HEK293 (cell line): ENCODE results near the gene TTC9B.

Experiments
- CTCF ChIA-PET: fragments of 350-600 bp; formaldehyde crosslinking; extraction: SDS; loops from one replicate; lab custom pipeline; 2021; ENCODE audit warnings: antibody characterized with exemption; lab: Yijun Ruan, JAX
- POLR2A ChIA-PET: fragments of 300-600 bp; formaldehyde crosslinking; extraction: SDS; loops from one replicate; lab custom pipeline; 2020; ENCODE audit warnings: antibody characterized with exemption, inconsistent platforms; lab: Yijun Ruan, JAX
- H3K27ac ChIP-seq: fragments of 200-500 bp; sonication (Bioruptor generic); 2 replicates; pipeline ENCODE4 v1.5.1; 2014; ENCODE audit warnings: low read depth, low read length, control low read depth, inconsistent platforms; ENCODE audit errors: extremely low read depth
- H3K36me3 ChIP-seq, 2 experiments: fragments of 200-500 bp in 1 of 2; sonication (Bioruptor generic) in 1 of 2; 1 replicate in 1 of 2; 2 replicates in 1 of 2; pipeline ENCODE4 v1.5.1; 2014 to 2017; ENCODE audit warnings: inconsistent platforms in 2 of 2, low read length in 2 of 2; ENCODE audit not compliant: control insufficient read depth in 2 of 2, insufficient read depth in 1 of 2
- H3K4me1 ChIP-seq: fragments of 200-500 bp; sonication (Bioruptor generic); 2 replicates; pipeline ENCODE4 v1.5.1; 2014; ENCODE audit warnings: mild to moderate bottlenecking, low read length, inconsistent platforms; ENCODE audit not compliant: control insufficient read depth, insufficient read depth
- H3K4me3 ChIP-seq: 2 replicates; pipeline ENCODE4 v1.5.1; 2011; ENCODE audit warnings: low read depth, mild to moderate bottlenecking, control low read depth, low read length, moderate library complexity
- H3K9me3 ChIP-seq: fragments of 200-500 bp; sonication (Bioruptor generic); 2 replicates; pipeline ENCODE4 v1.5.1; 2014; ENCODE audit warnings: low read depth, low read length, inconsistent platforms; ENCODE audit not compliant: control insufficient read depth, insufficient read depth
- EGR2 ChIP-seq: fragments of 450-650 bp; formaldehyde crosslinking; IDR thresholded peaks from 2 replicates; pipeline ENCODE4 v1.5.1; 2016; ENCODE audit warnings: low read depth, missing biosample characterization, missing genetic modification characterization
- GLIS1 ChIP-seq: fragments of 450-650 bp; formaldehyde crosslinking; IDR thresholded peaks from 2 replicates; pipeline ENCODE4 v1.5.1; 2016; ENCODE audit warnings: missing biosample characterization, missing genetic modification characterization
- GLIS2 ChIP-seq: fragments of 450-650 bp; formaldehyde crosslinking; IDR thresholded peaks from 2 replicates; pipeline ENCODE4 v1.5.1; 2016; ENCODE audit warnings: missing biosample characterization, missing genetic modification characterization
- KLF1 ChIP-seq: fragments of 450-650 bp; formaldehyde crosslinking; IDR thresholded peaks from 2 replicates; pipeline ENCODE4 v1.5.1; 2016; ENCODE audit warnings: missing biosample characterization, missing genetic modification characterization
- ZFHX2 ChIP-seq: fragments of 450-650 bp; formaldehyde crosslinking; conservative IDR thresholded peaks from 2 replicates; pipeline ENCODE4 v1.5.1; 2016; ENCODE audit warnings: missing biosample characterization, missing genetic modification characterization
- ZNF221 ChIP-seq: fragments of 450-650 bp; formaldehyde crosslinking; IDR thresholded peaks from 2 replicates; pipeline ENCODE4 v1.5.1; 2017; ENCODE audit warnings: missing biosample characterization, missing genetic modification characterization, borderline replicate concordance
- ZNF521 ChIP-seq: fragments of 450-650 bp; formaldehyde crosslinking; IDR thresholded peaks from 2 replicates; pipeline ENCODE4 v1.5.1; 2017; ENCODE audit warnings: missing biosample characterization, mild to moderate bottlenecking, missing genetic modification characterization
- ZNF610 ChIP-seq: fragments of 450-650 bp; formaldehyde crosslinking; IDR thresholded peaks from 2 replicates; pipeline ENCODE4 v1.5.1; 2016; ENCODE audit warnings: missing biosample characterization, missing genetic modification characterization, borderline replicate concordance
- ZNF830 ChIP-seq: fragments of 450-650 bp; IDR thresholded peaks from 2 replicates; pipeline ENCODE4 v1.5.0; 2018; ENCODE audit warnings: missing biosample characterization, missing genetic modification characterization, low read depth, mild to moderate bottlenecking, moderate library complexity
- ZNF837 ChIP-seq: fragments of 450-650 bp; formaldehyde crosslinking; IDR thresholded peaks from 2 replicates; pipeline ENCODE4 v1.5.1; 2016; ENCODE audit warnings: missing biosample characterization, missing genetic modification characterization
- TF ChIP-seq, protein P1 (sequence below): fragments of 450-650 bp; formaldehyde crosslinking; IDR thresholded peaks from 2 replicates; pipeline ENCODE4 v1.5.1; 2016; ENCODE audit warnings: missing biosample characterization, missing genetic modification characterization
- TF ChIP-seq, protein P2 (sequence below): fragments of 450-650 bp; formaldehyde crosslinking; IDR thresholded peaks from 2 replicates; pipeline ENCODE4 v1.5.1; 2016; ENCODE audit warnings: missing biosample characterization, missing genetic modification characterization, borderline replicate concordance
- TF ChIP-seq, protein P3 (sequence below): fragments of 450-650 bp; formaldehyde crosslinking; IDR thresholded peaks from 2 replicates; pipeline ENCODE4 v1.5.1; 2016; ENCODE audit warnings: missing biosample characterization, missing genetic modification characterization
- TF ChIP-seq, protein P4 (sequence below): fragments of 450-650 bp; formaldehyde crosslinking; conservative IDR thresholded peaks from 2 replicates; pipeline ENCODE4 v1.5.1; 2016; ENCODE audit warnings: low read depth, missing biosample characterization, missing genetic modification characterization

Gene TTC9B

DNA sequence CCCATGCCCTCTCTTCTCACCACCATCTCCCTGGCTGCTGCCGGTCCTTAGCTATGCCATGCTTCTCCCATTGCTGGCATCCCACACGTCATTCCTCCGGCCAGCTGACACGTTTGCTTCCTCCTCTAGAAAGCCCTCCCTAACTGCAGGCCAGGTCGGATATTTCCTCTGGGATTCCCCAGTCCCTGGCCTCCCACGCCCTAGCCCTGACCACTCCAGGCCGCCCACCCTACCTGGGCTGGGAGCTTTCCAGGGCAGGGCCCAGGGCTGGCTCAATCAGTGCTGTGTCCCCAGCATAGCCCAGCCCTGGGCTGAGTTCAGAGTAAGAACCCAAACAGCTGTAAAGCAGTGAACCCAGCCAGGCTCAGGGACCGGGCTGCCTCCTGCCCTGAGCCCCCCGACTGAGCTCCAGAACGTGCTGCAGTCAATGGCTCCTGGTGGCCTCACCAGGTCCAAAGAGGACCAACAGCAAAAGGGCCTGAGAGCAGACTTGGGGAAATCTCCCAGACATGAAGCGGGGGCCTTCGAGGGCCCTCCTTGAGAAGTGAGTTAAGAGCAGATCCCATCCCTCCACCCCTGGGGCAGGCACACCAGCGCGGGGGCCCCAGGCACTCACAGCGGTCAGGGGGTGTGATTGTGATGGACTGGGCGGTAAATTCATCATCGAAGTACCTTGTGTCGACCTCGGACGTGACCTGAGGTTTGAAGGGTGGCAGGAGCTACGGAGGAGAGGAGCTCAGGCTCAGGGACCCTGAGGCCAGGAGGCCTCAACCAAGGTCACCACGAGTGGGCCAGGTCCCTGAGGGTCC is 16.4 kb upstream of the TTC9B start:
- TF ChIP-seq ZNF221 (tag by site-specific recombination) (no peak), GLIS1 (tag by site-specific recombination) (peak; percentile 56), ZFHX2 (peak; percentile 43), KLF1 (no peak), ZNF837 (no peak), ZNF830 (no peak), EGR2 (tag by site-specific recombination) (peak; percentile 73), ZNF610 (tag by site-specific recombination) (no peak), ZNF521 (tag by site-specific recombination) (no peak)
- TF ChIP-seq, protein P1, sequence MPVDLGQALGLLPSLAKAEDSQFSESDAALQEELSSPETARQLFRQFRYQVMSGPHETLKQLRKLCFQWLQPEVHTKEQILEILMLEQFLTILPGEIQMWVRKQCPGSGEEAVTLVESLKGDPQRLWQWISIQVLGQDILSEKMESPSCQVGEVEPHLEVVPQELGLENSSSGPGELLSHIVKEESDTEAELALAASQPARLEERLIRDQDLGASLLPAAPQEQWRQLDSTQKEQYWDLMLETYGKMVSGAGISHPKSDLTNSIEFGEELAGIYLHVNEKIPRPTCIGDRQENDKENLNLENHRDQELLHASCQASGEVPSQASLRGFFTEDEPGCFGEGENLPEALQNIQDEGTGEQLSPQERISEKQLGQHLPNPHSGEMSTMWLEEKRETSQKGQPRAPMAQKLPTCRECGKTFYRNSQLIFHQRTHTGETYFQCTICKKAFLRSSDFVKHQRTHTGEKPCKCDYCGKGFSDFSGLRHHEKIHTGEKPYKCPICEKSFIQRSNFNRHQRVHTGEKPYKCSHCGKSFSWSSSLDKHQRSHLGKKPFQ (tag by site-specific recombination), result no peak
- TF ChIP-seq, protein P2, sequence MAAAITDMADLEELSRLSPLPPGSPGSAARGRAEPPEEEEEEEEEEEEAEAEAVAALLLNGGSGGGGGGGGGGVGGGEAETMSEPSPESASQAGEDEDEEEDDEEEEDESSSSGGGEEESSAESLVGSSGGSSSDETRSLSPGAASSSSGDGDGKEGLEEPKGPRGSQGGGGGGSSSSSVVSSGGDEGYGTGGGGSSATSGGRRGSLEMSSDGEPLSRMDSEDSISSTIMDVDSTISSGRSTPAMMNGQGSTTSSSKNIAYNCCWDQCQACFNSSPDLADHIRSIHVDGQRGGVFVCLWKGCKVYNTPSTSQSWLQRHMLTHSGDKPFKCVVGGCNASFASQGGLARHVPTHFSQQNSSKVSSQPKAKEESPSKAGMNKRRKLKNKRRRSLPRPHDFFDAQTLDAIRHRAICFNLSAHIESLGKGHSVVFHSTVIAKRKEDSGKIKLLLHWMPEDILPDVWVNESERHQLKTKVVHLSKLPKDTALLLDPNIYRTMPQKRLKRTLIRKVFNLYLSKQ (tag by site-specific recombination), result no peak
- TF ChIP-seq, protein P3, sequence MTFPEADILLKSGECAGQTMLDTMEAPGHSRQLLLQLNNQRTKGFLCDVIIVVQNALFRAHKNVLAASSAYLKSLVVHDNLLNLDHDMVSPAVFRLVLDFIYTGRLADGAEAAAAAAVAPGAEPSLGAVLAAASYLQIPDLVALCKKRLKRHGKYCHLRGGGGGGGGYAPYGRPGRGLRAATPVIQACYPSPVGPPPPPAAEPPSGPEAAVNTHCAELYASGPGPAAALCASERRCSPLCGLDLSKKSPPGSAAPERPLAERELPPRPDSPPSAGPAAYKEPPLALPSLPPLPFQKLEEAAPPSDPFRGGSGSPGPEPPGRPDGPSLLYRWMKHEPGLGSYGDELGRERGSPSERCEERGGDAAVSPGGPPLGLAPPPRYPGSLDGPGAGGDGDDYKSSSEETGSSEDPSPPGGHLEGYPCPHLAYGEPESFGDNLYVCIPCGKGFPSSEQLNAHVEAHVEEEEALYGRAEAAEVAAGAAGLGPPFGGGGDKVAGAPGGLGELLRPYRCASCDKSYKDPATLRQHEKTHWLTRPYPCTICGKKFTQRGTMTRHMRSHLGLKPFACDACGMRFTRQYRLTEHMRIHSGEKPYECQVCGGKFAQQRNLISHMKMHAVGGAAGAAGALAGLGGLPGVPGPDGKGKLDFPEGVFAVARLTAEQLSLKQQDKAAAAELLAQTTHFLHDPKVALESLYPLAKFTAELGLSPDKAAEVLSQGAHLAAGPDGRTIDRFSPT (tag by site-specific recombination), result 0 out of 2 replicates have a peak, but pooled peaks have one; percentile 4
- H3K27ac ChIP-seq, result no peak overlapping the region
- ChIA-PET CTCF (interaction anchor here (0.6 to 0.9 kb wide), 4 partner anchors 95 to 440 kb away, joined by 3 to 5 read pairs (median 4); no protein-coding TSS in a partner anchor), POLR2A (interaction anchor here (0.7 kb wide), 1 partner anchor 80 kb away, joined by 4 read pairs; no protein-coding TSS in a partner anchor)
- H3K9me3 ChIP-seq, result no peaks in the 10 kb centered on the region
- peaks cover 9% of the 10 kb centered on the region for H3K4me1 ChIP-seq
- peaks cover 52 to 65% of the 10 kb centered on the region in 2 experiments for H3K36me3 ChIP-seq
- H3K4me3 ChIP-seq, result no peak overlapping the region

DNA sequence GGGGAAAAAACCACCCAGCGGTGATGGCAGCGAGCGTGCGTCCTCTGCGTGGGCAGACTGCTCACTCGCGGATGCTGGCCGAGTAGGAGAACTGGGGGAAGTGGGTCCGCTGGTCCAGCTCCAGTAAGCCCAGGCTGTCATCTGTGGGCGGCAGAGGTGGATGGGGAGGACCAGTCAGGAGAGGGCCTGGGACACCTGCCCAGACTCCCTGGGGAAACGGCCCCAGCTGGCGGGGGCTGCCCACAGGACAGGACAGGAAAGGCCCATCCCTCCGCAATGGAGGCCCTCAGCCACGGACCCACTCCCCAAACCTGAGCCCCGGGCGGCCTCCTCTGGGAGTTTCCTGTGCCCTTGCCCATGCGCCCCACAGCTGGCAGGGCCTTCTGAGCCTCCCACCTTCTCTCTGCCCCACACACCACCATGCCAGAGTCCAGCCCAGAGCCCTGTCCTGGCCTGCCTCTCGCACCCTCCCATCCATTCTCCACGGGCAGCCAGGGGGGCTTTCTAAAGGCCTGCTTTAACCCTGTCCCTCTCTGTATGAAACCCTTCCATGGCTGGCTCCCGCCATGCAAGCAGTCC is 15.7 kb upstream of the TTC9B start:
- POLR2A ChIA-PET, result interaction anchor here (0.7 kb wide), 1 partner anchor 79 kb away, joined by 4 read pairs; no protein-coding TSS in a partner anchor
- Histone ChIP-seq H3K36me3 (peaks cover 45 to 58% of the 10 kb centered on the region in 2 experiments), H3K4me3 (no peak overlapping the region), H3K9me3 (no peaks in the 10 kb centered on the region), H3K27ac (no peak overlapping the region)
- TF ChIP-seq GLIS2 (tag by site-specific recombination) (peak; percentile 18), EGR2 (tag by site-specific recombination) (peak; percentile 98), ZFHX2 (peak; percentile 98)
- TF ChIP-seq, protein P4, sequence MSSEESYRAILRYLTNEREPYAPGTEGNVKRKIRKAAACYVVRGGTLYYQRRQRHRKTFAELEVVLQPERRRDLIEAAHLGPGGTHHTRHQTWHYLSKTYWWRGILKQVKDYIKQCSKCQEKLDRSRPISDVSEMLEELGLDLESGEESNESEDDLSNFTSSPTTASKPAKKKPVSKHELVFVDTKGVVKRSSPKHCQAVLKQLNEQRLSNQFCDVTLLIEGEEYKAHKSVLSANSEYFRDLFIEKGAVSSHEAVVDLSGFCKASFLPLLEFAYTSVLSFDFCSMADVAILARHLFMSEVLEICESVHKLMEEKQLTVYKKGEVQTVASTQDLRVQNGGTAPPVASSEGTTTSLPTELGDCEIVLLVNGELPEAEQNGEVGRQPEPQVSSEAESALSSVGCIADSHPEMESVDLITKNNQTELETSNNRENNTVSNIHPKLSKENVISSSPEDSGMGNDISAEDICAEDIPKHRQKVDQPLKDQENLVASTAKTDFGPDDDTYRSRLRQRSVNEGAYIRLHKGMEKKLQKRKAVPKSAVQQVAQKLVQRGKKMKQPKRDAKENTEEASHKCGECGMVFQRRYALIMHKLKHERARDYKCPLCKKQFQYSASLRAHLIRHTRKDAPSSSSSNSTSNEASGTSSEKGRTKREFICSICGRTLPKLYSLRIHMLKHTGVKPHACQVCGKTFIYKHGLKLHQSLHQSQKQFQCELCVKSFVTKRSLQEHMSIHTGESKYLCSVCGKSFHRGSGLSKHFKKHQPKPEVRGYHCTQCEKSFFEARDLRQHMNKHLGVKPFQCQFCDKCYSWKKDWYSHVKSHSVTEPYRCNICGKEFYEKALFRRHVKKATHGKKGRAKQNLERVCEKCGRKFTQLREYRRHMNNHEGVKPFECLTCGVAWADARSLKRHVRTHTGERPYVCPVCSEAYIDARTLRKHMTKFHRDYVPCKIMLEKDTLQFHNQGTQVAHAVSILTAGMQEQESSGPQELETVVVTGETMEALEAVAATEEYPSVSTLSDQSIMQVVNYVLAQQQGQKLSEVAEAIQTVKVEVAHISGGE (tag by site-specific recombination), result no peak
- TF ChIP-seq, protein P3 (tag by site-specific recombination), result 0 out of 2 replicates have a peak, but pooled peaks have one; percentile 34
- TF ChIP-seq, all 188 proteins: peak for 4
- peaks cover 11% of the 10 kb centered on the region for H3K4me1 ChIP-seq
- CTCF ChIA-PET, result interaction anchor here (0.9 kb wide), 1 partner anchor 94 kb away, joined by 4 read pairs; no protein-coding TSS in a partner anchor
